Hepatic stellate cell (primary cell): ENCODE measurements around the gene SH3GLB2.
A peak's percentile ranks its signal among the peaks of the same experiment; 100 is the strongest.
"Not testable (repeated sequence)": the region's sequence is repeated elsewhere in the genome, so short reads cannot be mapped to it uniquely, and the experiment has no call there.

Experiments used
- DNase-seq: peaks from one replicate; pipeline ENCODE4 v3.0.0; 2011; ENCODE audit warnings: low spot score

The SH3GLB2 gene

GRCh38 chr9:128998462-128998861, 29.7 kb downstream of the SH3GLB2 start:
- DNase-seq: no peak

DNA sequence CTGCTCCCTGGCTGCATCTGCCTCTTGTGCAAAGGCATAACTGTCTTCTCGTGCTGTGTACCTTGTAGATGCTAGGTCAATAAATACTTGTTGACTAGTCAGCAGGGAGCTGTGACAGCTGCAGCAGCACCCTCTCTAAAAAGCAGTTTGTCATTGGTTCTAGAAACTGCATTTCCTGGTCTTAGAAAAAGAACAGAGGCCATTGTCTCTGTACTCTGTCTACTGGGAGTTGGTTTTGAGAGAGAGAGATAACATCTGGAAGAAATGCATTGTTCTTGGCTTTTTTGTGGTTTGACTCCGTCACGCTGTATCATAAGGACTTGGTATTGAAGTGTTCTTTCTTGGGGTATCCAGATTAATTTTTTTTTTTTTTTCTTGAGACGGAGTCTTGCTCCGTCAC, 32.3 kb downstream of the SH3GLB2 start:
- no peak for DNase-seq

- DNase-seq: no peak
Measured at GRCh38 chr9:128992995-128993394, 35.1 kb downstream of the SH3GLB2 start.

- DNase-seq: no peak
Measured at GRCh38 chr9:128987805-128988204, 40.3 kb downstream of the SH3GLB2 start.

- DNase-seq: no peak
Measured at GRCh38 chr9:128986671-128987070, 41.5 kb downstream of the SH3GLB2 start.

DNA sequence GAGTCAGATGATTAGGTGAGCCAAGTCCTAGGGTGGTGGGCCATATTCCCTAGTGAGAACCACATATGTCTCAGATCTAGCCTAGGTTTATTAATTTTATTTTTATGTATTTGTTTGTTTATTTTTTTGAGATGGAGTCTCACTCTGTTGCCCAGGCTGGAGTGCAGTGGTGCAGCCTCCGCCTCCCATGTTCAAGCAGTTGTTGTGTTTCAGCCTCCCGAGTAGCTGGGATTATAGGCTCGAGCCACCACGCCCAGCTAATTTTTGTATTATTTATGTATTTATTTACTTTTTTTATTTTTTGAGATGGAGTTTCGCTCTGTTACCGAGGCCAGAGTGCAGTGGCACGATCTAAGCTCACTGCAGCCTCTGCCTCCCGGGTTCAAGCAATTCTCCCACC, 44.6 kb downstream of the SH3GLB2 start:
- DNase-seq: no peak

DNA sequence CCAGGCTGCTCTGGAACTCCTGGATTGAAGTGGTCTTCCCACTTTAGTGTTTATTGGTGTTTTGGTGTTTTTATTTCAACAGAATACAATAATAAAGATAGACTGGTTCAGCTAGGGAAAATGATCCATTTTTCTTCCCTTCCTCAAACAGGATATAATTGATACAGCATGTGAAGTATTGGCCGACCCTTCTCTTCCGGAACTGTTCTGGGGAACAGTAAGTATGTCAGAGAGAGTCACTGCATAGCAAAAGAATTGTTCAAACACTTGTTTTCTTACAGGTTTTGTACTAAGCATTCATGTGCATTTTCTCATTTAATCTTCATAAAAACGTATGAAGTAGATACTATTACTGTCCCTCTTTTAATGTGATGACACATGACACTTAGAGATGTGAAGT, 49.0 kb downstream of the SH3GLB2 start:
- no peak for DNase-seq

DNA sequence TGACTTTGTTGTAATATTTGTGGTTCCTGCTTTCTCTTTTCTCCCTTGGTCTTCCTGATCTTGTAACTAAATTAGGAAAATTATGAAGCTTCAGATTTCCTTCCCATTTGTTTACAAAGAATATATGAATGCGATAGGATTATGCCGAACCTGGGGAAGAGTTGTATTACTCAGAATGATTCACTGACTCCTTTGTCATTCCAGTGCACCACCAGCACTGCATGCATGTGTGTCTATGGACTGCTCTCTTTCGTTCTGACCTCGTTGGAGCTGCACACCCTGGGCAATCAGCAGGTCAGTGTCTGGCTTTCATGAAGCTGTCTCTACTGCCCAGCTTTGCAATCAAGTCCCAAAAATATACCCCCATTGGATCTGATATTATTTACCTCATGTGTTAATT, 55.2 kb downstream of the SH3GLB2 start:
- DNase-seq: peak; percentile 69

DNA sequence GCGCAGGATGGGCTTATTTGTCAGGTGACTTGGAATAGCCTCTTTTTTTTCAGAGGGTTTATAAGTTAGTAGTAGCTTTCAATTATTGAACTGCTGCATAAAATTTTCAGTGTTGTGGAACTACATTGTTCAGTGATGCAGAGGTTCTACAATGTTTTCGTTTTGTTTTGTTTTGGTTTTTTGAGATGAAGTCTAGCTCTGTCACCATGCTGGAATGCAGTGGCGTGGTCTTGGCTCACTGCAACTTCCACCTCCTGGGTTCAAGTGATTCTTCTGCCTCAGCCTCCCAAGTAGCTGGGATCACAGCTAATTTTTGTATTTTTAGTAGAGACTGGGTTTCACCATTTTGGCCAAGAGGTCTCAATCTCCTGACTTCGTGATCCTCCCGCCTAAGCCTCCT, 58.6 kb downstream of the SH3GLB2 start:
- DNase-seq: no peak

DNA sequence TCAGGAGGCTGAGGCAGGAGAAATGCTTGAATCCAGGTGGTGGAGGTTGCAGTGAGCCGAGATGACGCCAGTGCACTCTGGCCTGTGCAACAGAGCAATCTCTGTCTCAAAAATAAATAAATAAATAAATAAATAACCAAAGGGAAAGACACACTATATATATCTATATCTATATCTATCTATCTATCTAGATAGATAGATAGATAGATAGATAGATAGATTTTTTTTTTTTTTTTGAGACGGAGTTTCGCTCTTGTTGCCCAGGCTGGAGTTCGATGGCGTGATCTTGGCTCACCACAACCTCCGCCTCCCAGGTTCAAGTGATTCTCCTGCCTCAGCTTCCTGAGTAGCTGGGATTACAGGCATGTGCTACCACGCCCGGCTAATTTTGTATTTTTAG, 66.7 kb downstream of the SH3GLB2 start:
- not testable (repeated sequence) for DNase-seq
